GM06990 (cell line): ENCODE measurements around the gene CROT.

Experiments used
- DNase-seq: peaks from one replicate; pipeline ENCODE4 v3.0.0-alpha.2; 2011; ENCODE audit not compliant: insufficient read length; ENCODE audit errors: extremely low read depth
- H3K27me3 ChIP-seq: replicated peaks from 2 replicates; pipeline ENCODE4 v1.6.0; 2011; ENCODE audit warnings: low read length; ENCODE audit not compliant: control insufficient read depth, insufficient read depth
- H3K36me3 ChIP-seq: 2 replicates; pipeline ENCODE4 v1.5.1; 2011; ENCODE audit warnings: low read length; ENCODE audit not compliant: control insufficient read depth, insufficient read depth
- H3K4me3 ChIP-seq: replicated peaks from 2 replicates; pipeline ENCODE4 v1.5.1; 2011; ENCODE audit warnings: low read depth, mild to moderate bottlenecking, control low read depth, low read length
- TF ChIP-seq, protein P1 (sequence below): IDR thresholded peaks from 2 replicates; pipeline ENCODE4 v1.5.1; 2011; ENCODE audit warnings: low read length, control low read depth, mild to moderate bottlenecking, inconsistent platforms; ENCODE audit not compliant: insufficient read depth, poor library complexity, severe bottlenecking

CROT gene

DNA sequence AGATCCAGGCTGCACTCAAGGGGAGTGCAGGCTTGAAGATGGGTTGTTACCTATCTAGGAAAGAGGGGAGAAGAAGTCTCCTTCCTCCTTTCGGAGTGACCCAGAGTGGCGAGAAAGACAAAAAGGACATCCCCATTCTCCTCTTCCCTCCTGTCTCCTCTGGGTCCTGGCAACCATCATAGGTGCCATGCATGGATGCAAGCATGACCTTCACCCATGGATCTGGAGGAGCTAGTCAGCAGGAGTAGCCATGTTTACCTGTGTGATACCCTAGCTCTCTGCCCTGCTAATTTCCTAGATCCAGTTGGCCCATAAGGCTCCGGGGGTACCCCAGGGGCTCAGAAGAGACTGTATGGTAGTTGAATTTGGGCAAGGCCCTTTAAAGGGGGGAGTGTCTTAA is 17.2 kb upstream of the CROT start:
- Histone ChIP-seq H3K36me3 (no peaks in the 10 kb centered on the region; the same call in 1 of the 2 replicates), H3K27me3 (no peaks in the 10 kb centered on the region), H3K4me3 (no peak overlapping the region)
- no peak for DNase-seq
- TF ChIP-seq, protein P1, sequence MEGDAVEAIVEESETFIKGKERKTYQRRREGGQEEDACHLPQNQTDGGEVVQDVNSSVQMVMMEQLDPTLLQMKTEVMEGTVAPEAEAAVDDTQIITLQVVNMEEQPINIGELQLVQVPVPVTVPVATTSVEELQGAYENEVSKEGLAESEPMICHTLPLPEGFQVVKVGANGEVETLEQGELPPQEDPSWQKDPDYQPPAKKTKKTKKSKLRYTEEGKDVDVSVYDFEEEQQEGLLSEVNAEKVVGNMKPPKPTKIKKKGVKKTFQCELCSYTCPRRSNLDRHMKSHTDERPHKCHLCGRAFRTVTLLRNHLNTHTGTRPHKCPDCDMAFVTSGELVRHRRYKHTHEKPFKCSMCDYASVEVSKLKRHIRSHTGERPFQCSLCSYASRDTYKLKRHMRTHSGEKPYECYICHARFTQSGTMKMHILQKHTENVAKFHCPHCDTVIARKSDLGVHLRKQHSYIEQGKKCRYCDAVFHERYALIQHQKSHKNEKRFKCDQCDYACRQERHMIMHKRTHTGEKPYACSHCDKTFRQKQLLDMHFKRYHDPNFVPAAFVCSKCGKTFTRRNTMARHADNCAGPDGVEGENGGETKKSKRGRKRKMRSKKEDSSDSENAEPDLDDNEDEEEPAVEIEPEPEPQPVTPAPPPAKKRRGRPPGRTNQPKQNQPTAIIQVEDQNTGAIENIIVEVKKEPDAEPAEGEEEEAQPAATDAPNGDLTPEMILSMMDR, result no peak

DNA sequence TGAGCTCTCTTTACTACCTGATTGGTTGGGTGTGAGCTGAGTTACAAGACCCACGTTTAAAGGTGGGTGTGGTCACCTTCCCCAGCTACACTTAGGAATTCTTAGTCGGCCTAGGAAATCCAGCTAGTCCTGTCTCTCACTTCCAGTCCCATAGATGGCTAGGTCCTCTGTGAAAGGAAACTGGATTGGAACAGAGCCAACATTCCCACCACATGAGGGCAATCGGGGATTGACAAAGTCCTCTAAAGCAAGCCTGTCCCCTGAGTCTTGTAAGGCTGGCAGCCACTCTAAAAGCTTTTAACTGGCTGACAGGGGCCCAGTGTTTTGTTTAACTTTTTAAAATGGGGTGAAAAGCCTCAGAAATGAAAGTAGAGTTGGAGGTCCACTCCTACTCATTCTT is 15.1 kb upstream of the CROT start:
- no peak overlapping the region for H3K4me3 ChIP-seq
- H3K27me3 ChIP-seq, result no peaks in the 10 kb centered on the region
- DNase-seq, result no peak
- TF ChIP-seq, protein P1, result no peak
- H3K36me3 ChIP-seq, result no peaks in the 10 kb centered on the region; the same call in 1 of the 2 replicates

DNA sequence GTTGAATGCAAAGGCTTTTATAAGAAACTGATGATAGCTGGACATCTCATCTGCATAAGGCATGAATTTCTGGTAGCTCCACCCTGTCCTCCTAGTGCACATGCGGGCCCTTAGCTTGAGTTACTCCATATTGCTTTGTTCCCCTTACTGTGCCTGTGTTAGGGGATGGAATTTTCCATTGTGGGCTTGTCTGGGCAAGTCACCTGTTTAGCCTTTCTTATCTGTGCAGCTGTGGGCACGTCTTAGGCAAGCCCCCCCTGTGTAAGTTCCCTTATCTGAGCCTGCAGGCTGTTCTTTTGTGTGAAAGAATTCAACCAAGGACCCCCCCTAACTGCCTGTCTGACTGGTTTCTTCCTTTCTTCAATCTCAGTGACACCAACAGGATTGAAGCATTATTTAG is 14.5 kb upstream of the CROT start:
- H3K36me3 ChIP-seq, result no peaks in the 10 kb centered on the region; the same call in 1 of the 2 replicates
- TF ChIP-seq, protein P1, result no peak
- no peak for DNase-seq
- H3K27me3 ChIP-seq, result no peaks in the 10 kb centered on the region
- no peak overlapping the region for H3K4me3 ChIP-seq

DNA sequence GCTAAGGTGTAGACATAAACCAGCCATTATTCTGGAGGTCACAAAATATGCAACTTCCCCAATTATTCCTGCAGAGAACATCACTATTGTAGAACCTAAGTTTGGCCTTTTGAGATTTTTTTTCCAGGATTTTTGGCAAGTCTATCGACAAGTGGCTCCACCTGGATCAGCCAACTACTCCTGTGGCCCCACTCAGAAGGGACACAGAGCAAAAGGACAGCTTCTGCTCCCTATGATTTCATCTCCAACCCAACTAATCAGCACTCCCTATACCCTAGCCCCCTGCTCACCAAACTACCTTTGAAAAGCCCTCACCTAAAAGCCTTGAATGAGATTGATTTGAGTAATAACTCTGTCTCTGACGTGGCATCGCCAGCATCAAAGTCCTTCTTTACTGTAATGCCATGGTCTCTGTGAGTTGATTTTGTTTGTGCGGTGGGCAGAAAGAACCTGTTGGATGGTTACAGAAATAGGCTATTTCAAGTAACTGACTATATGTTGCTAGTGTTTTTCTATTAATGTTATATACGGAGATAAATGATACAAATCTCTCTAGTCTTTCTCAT is 13.7 kb upstream of the CROT start:
- H3K27me3 ChIP-seq, result no peaks in the 10 kb centered on the region
- no peak for DNase-seq
- no peak overlapping the region for H3K4me3 ChIP-seq
- H3K36me3 ChIP-seq, result no peaks in the 10 kb centered on the region; the same call in 1 of the 2 replicates
- TF ChIP-seq, protein P1, result no peak

DNA sequence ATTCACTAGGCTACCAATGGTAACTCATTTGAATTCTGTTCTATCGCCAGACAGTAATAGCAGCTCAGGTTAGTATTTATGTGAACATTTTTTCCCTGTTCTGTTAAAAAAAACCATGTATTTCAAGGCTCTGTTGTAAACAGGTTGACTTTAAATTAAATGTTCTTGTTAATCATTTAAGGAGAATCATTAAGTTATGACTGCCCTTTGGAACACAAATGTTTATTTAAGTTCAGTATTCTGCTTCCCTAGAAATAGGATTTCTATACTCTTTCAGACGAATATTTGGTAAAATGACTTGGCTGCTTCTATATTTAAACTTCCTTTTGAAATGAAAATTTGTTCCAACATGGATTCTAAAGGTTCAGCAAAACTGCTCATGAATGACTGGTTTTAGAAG is 13.1 kb upstream of the CROT start:
- no peak for DNase-seq

More for the DNA sequence above, 13.1 kb upstream of the CROT start:
- H3K36me3 ChIP-seq, result no peaks in the 10 kb centered on the region; the same call in 1 of the 2 replicates
- no peaks in the 10 kb centered on the region for H3K27me3 ChIP-seq
- TF ChIP-seq, protein P1, result no peak
- H3K4me3 ChIP-seq, result no peak overlapping the region
